ENCODE results near the gene RFK. TPM values are rescaled to one million over a fixed set of nuclear protein-coding genes. Genes with fewer than 3 reads are reported as not detected.

Gene RFK
- total RNA-seq = 10 to 100 TPM; 16.5 to 17.4 TPM
- 22.9 TPM for polyA plus RNA-seq (2013, experiment 1 of 2)
- 21.8 TPM for polyA plus RNA-seq (2013, experiment 2 of 2)
- long read RNA-seq, experiment 1, transcript RFK-201 (4 exons, 2,684 nt) = major isoform, 9 of 14 reads
- long read RNA-seq, experiment 1, partial matches to known transcripts = 0 of 14 reads
- long read RNA-seq, experiment 1, other reads (novel, unspliced or antisense) = 5 of 14 reads
- long read RNA-seq, experiment 2, transcript RFK-201 (4 exons, 2,684 nt) = major isoform, 56 of 59 reads
- long read RNA-seq, experiment 2, partial matches to known transcripts = 1 of 59 reads
- long read RNA-seq, experiment 2, other reads (novel, unspliced or antisense) = 1 of 59 reads
- long read RNA-seq, experiment 3, transcript RFK-201 (4 exons, 2,684 nt) = major isoform, 78 of 83 reads
- long read RNA-seq, experiment 3, partial matches to known transcripts = 1 of 83 reads
- long read RNA-seq, experiment 3, other reads (novel, unspliced or antisense) = 3 of 83 reads
- long read RNA-seq, experiment 4, transcript RFK-201 (4 exons, 2,684 nt) = major isoform, 21 of 23 reads
- long read RNA-seq, experiment 4, partial matches to known transcripts = 0 of 23 reads
- long read RNA-seq, experiment 4, other reads (novel, unspliced or antisense) = 2 of 23 reads

GRCh38 chr9:76394195-76394959, at the start of gene RFK:
RFK (minus strand) TSS chr9:76394426; CDS start chr9:76394171, 255 bp downstream.
- H3K4me3 Mint-ChIP-seq = peak within 1 kb of the TSS; percentile 76
- H3K9ac ChIP-seq (ENCODE audit: extremely low read depth, low read length, poor library complexity, severe bottlenecking) = peak within 1 kb of the TSS; percentile 93
- H3K4me1 Mint-ChIP-seq = peaks cover 7% of the 10 kb centered on the region
- H3K4me1 ChIP-seq (ENCODE audit: control insufficient read depth, insufficient read depth, low read length) = no peaks in the 10 kb centered on the region
- H3K27ac Mint-ChIP-seq = peak within 1 kb of the TSS; percentile 96
- H3K9me3 ChIP-seq (ENCODE audit: control insufficient read depth, low read length) = peaks cover 11% of the 10 kb centered on the region
- peak; percentile 67 for TF ChIP-seq CTCF (conservative IDR thresholded peaks at IDR 0.05)
- peaks cover 30% of the 10 kb centered on the region for H3K36me3 Mint-ChIP-seq (ENCODE audit: low read depth)
- H3K4me3 ChIP-seq (ENCODE audit: low read length) = peak within 1 kb of the TSS; percentile 99
- H3K27me3 ChIP-seq (ENCODE audit: control insufficient read depth, insufficient read depth, low read length, poor library complexity, severe bottlenecking) = no peaks in the 10 kb centered on the region
- DNase-seq = peak; percentile 98
- 0 to 1% methylated on average over 35 to 81 of the region's 81 CpGs for WGBS, 2 experiments (ENCODE audit: insufficient coverage in 1 of 2, insufficient read length in 1 of 2)
- H3K9me3 Mint-ChIP-seq = peaks cover 8% of the 10 kb centered on the region
- peaks cover 27% of the 10 kb centered on the region for H3K36me3 ChIP-seq (ENCODE audit: control insufficient read depth, insufficient read depth, low read length)
- H3K27ac ChIP-seq (ENCODE audit: low read depth, low read length) = peak within 1 kb of the TSS; percentile 96
- no peaks in the 10 kb centered on the region for H3K27me3 Mint-ChIP-seq (ENCODE audit: insufficient read depth)

- peaks cover 4% of the 10 kb centered on the region for H3K27me3 Mint-ChIP-seq (ENCODE audit: insufficient read depth)
- no peak for TF ChIP-seq CTCF (conservative IDR thresholded peaks at IDR 0.05)
- Histone ChIP-seq H3K36me3 (ENCODE audit: control insufficient read depth, insufficient read depth, low read length) (no peaks in the 10 kb centered on the region), H3K27ac (ENCODE audit: low read depth, low read length) (no peak overlapping the region), H3K4me3 (ENCODE audit: low read length) (no peak overlapping the region), H3K9ac (ENCODE audit: extremely low read depth, low read length, poor library complexity, severe bottlenecking) (no peak overlapping the region), H3K9me3 (ENCODE audit: control insufficient read depth, low read length) (peaks cover 16% of the 10 kb centered on the region), H3K4me1 (ENCODE audit: control insufficient read depth, insufficient read depth, low read length) (no peaks in the 10 kb centered on the region), H3K27me3 (ENCODE audit: control insufficient read depth, insufficient read depth, low read length, poor library complexity, severe bottlenecking) (no peaks in the 10 kb centered on the region)
- H3K9me3 Mint-ChIP-seq = peaks cover 28% of the 10 kb centered on the region
- WGBS, 2 experiments (ENCODE audit: insufficient coverage in 1 of 2, insufficient read length in 1 of 2) = 92 to 98% methylated on average over 3 of the region's 3 CpGs
- no peak for DNase-seq
- no peaks in the 10 kb centered on the region for H3K36me3 Mint-ChIP-seq (ENCODE audit: low read depth)
- peaks cover under 1% of the 10 kb centered on the region for H3K4me1 Mint-ChIP-seq
- H3K27ac Mint-ChIP-seq = no peak overlapping the region
- H3K4me3 Mint-ChIP-seq = no peak overlapping the region
Measured at GRCh38 chr9:76443887-76444286, 49.7 kb upstream of the RFK start.

GRCh38 chr9:76441551-76442322, 47.5 kb upstream of the RFK start:
- 95 to 96% methylated on average over 9 to 10 of the region's 10 CpGs for WGBS, 2 experiments (ENCODE audit: insufficient coverage in 1 of 2, insufficient read length in 1 of 2)
- H3K9me3 Mint-ChIP-seq = peaks cover 28% of the 10 kb centered on the region
- no peak overlapping the region for H3K9ac ChIP-seq (ENCODE audit: extremely low read depth, low read length, poor library complexity, severe bottlenecking)

More at GRCh38 chr9:76441551-76442322, 47.5 kb upstream of the RFK start:
- Mint-ChIP-seq H3K27me3 (ENCODE audit: insufficient read depth) (peaks cover 4% of the 10 kb centered on the region), H3K27ac (no peak overlapping the region), H3K4me3 (no peak overlapping the region), H3K4me1 (peaks cover 10% of the 10 kb centered on the region), H3K36me3 (ENCODE audit: low read depth) (no peaks in the 10 kb centered on the region)
- Histone ChIP-seq H3K4me1 (ENCODE audit: control insufficient read depth, insufficient read depth, low read length) (peaks cover 9% of the 10 kb centered on the region), H3K27me3 (ENCODE audit: control insufficient read depth, insufficient read depth, low read length, poor library complexity, severe bottlenecking) (no peaks in the 10 kb centered on the region), H3K9me3 (ENCODE audit: control insufficient read depth, low read length) (peaks cover 11% of the 10 kb centered on the region), H3K27ac (ENCODE audit: low read depth, low read length) (no peak overlapping the region), H3K4me3 (ENCODE audit: low read length) (no peak overlapping the region), H3K36me3 (ENCODE audit: control insufficient read depth, insufficient read depth, low read length) (no peaks in the 10 kb centered on the region)
- TF ChIP-seq CTCF (conservative IDR thresholded peaks at IDR 0.05) = no peak
- no peak for DNase-seq

Data from endodermal cell (in vitro differentiated cells).